Neural progenitor cell (in vitro differentiated cells): Measurements from ENCODE around the gene RRBP1. TPM values are rescaled to one million over a fixed set of nuclear protein-coding genes. Genes with fewer than 3 reads are reported as not detected.

Source experiments
- DNase-seq: peaks from one replicate; pipeline ENCODE4 v3.0.0-alpha.2; 2016; ENCODE audit warnings: low spot score
- H2AFZ ChIP-seq: fragments of 200-600 bp; sonication (generic); replicated peaks from 2 replicates; pipeline ENCODE4 v1.6.1; 2016; ENCODE audit warnings: antibody characterized with exemption
- H3F3A ChIP-seq: fragments of 200-600 bp; sonication (generic); 2 replicates; pipeline ENCODE4 v1.6.1; 2016; ENCODE audit warnings: antibody characterized with exemption, low read depth
- H3K27ac ChIP-seq: fragments of 200-600 bp; sonication (generic); 2 replicates; pipeline ENCODE4 v1.5.1; 2016; ENCODE audit warnings: mild to moderate bottlenecking
- H3K27me3 ChIP-seq: fragments of 200-600 bp; sonication (generic); 2 replicates; pipeline ENCODE4 v1.6.1; 2016; ENCODE audit warnings: mild to moderate bottlenecking, moderate library complexity
- H3K36me3 ChIP-seq: fragments of 200-600 bp; sonication (generic); 2 replicates; pipeline ENCODE4 v1.5.1; 2016
- H3K4me1 ChIP-seq: fragments of 200-600 bp; sonication (generic); 2 replicates; pipeline ENCODE4 v1.6.1; 2016; ENCODE audit warnings: mixed run types
- H3K4me2 ChIP-seq: fragments of 200-600 bp; sonication (generic); 2 replicates; pipeline ENCODE4 v1.6.1; 2016
- H3K4me3 ChIP-seq: fragments of 200-600 bp; sonication (generic); 2 replicates; pipeline ENCODE4 v1.5.1; 2016
- H3K79me2 ChIP-seq: fragments of 200-600 bp; sonication (generic); 2 replicates; pipeline ENCODE4 v1.6.1; 2016; ENCODE audit warnings: low read depth
- H3K9ac ChIP-seq: fragments of 200-600 bp; sonication (generic); 2 replicates; pipeline ENCODE4 v1.6.1; 2016
- H3K9me3 ChIP-seq: fragments of 200-600 bp; sonication (generic); 2 replicates; pipeline ENCODE4 v1.5.1; 2016; ENCODE audit warnings: low read depth
- H4K20me1 ChIP-seq: fragments of 200-600 bp; sonication (generic); 2 replicates; pipeline ENCODE4 v1.6.1; 2016; ENCODE audit warnings: low read depth
- H3K27ac Mint-ChIP-seq: 3 replicates; pipeline ENCODE4 v1.8.0; 2021; ENCODE audit warnings: mixed read lengths
- H3K27me3 Mint-ChIP-seq: 2 replicates; pipeline ENCODE4 v1.8.0; 2022; ENCODE audit warnings: low read depth, mild to moderate bottlenecking, inconsistent platforms, moderate library complexity, mixed read lengths; ENCODE audit not compliant: insufficient read depth
- H3K36me3 Mint-ChIP-seq: 3 replicates; pipeline ENCODE4 v1.8.0; 2021; ENCODE audit warnings: mixed read lengths
- H3K4me1 Mint-ChIP-seq: 3 replicates; pipeline ENCODE4 v1.8.0; 2021; ENCODE audit warnings: mixed read lengths
- H3K4me3 Mint-ChIP-seq: 3 replicates; pipeline ENCODE4 v1.8.0; 2021; ENCODE audit warnings: mild to moderate bottlenecking, moderate library complexity, mixed read lengths
- H3K9me3 Mint-ChIP-seq: 3 replicates; pipeline ENCODE4 v1.8.0; 2020; ENCODE audit warnings: mixed read lengths
- EZH2 ChIP-seq: fragments of 200-600 bp; sonication (generic); IDR thresholded peaks from 2 replicates; pipeline ENCODE4 v1.6.1; 2017; ENCODE audit warnings: antibody characterized with exemption, mild to moderate bottlenecking, moderate library complexity
- EZH2phosphoT487 ChIP-seq: fragments of 200-600 bp; sonication (generic); IDR thresholded peaks from 2 replicates; pipeline ENCODE4 v1.6.1; 2017; ENCODE audit warnings: antibody characterized with exemption
- total RNA-seq: library from RNA; depleted of rRNA; stranded (reverse); fragments of >200 nt; gene quantifications from 2 replicates; pipeline ENCODE4 v1.2.3, GENCODE V29; 2015; ENCODE audit warnings: low replicate concordance
- TF ChIP-seq, protein P1 (sequence below): fragments of 200-600 bp; sonication (generic); IDR thresholded peaks from 2 replicates; pipeline ENCODE4 v1.5.1; 2017; ENCODE audit warnings: antibody characterized with exemption, mild to moderate bottlenecking

The RRBP1 gene
- total RNA-seq, 1 donor from 2014 or later: 18.2 TPM

DNA sequence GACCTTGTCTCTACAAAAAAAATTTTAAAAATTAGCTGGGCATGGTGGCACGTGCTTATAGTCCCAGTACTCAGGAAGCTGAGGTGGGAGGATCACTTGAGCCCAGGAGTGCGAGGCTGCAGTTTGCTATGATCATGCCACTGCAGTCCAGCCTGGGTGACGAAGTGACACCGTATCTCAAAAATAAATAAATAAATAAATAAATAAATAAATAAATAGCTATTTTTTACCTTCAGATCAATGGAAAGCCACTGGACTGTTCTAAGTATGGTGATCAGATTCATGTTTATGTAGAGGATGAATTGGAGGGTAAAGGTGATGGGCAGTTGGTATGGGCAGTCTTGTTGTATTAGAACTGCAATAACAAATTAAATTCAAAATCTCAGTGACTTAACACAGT is 88.1 kb downstream of the RRBP1 start:
- Histone ChIP-seq H4K20me1 (peaks cover under 1% of the 10 kb centered on the region), H3K4me1 (peaks cover 6% of the 10 kb centered on the region), H3K9me3 (no peaks in the 10 kb centered on the region), H3K9ac (no peak overlapping the region), H3K4me2 (no peak overlapping the region), H3K27ac (no peak overlapping the region), H3K4me3 (no peak overlapping the region), H3F3A (no peaks in the 10 kb centered on the region), H3K36me3 (no peaks in the 10 kb centered on the region), H3K27me3 (no peaks in the 10 kb centered on the region), H2AFZ (no peak overlapping the region), H3K79me2 (peaks cover 91% of the 10 kb centered on the region)
- no peak overlapping the region for H3K4me3 Mint-ChIP-seq
- no peak for DNase-seq
- peaks cover 9% of the 10 kb centered on the region for H3K9me3 Mint-ChIP-seq
- H3K27ac Mint-ChIP-seq: no peak overlapping the region
- H3K36me3 Mint-ChIP-seq: peaks cover 32% of the 10 kb centered on the region
- H3K4me1 Mint-ChIP-seq: peaks cover 9% of the 10 kb centered on the region
- TF ChIP-seq EZH2 (no peak), EZH2phosphoT487 (no peak)
- TF ChIP-seq, protein P1, sequence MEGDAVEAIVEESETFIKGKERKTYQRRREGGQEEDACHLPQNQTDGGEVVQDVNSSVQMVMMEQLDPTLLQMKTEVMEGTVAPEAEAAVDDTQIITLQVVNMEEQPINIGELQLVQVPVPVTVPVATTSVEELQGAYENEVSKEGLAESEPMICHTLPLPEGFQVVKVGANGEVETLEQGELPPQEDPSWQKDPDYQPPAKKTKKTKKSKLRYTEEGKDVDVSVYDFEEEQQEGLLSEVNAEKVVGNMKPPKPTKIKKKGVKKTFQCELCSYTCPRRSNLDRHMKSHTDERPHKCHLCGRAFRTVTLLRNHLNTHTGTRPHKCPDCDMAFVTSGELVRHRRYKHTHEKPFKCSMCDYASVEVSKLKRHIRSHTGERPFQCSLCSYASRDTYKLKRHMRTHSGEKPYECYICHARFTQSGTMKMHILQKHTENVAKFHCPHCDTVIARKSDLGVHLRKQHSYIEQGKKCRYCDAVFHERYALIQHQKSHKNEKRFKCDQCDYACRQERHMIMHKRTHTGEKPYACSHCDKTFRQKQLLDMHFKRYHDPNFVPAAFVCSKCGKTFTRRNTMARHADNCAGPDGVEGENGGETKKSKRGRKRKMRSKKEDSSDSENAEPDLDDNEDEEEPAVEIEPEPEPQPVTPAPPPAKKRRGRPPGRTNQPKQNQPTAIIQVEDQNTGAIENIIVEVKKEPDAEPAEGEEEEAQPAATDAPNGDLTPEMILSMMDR: no peak
- H3K27me3 Mint-ChIP-seq: peaks cover 2% of the 10 kb centered on the region

DNA sequence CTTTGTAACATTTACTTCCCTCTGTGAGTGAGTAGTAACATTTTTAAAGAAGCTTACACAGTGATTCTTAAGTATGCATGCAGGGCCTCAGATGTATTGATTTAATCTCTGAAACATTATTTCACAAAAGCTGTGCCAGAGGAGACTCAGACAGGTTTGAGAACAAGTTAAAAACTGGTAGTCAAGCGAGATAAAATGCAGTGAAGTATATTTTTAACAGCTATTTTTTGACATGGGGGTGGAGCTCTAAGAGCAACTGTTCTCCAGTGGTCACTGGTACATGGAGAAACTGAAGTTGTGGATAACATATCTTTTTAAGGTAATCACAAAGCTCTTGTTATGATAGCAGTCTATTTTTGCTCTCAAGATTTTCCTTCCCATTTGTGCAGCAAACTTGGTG is 91.8 kb downstream of the RRBP1 start:
- peaks cover 12% of the 10 kb centered on the region for H3K36me3 Mint-ChIP-seq
- Histone ChIP-seq H3K4me1 (peaks cover 6% of the 10 kb centered on the region), H3K27ac (no peak overlapping the region), H3K9me3 (no peaks in the 10 kb centered on the region), H3K4me3 (no peak overlapping the region), H3K9ac (no peak overlapping the region), H3F3A (no peaks in the 10 kb centered on the region), H3K79me2 (peaks cover 88% of the 10 kb centered on the region), H3K36me3 (no peaks in the 10 kb centered on the region), H3K27me3 (no peaks in the 10 kb centered on the region), H4K20me1 (peaks cover 7% of the 10 kb centered on the region), H2AFZ (no peak overlapping the region), H3K4me2 (no peak overlapping the region)
- H3K4me1 Mint-ChIP-seq: peaks cover 9% of the 10 kb centered on the region
- no peak for DNase-seq
- no peak overlapping the region for H3K27ac Mint-ChIP-seq
- H3K4me3 Mint-ChIP-seq: no peak overlapping the region
- no peak for TF ChIP-seq EZH2
- TF ChIP-seq, protein P1: no peak
- no peaks in the 10 kb centered on the region for H3K9me3 Mint-ChIP-seq
- H3K27me3 Mint-ChIP-seq: peaks cover 2% of the 10 kb centered on the region

DNA sequence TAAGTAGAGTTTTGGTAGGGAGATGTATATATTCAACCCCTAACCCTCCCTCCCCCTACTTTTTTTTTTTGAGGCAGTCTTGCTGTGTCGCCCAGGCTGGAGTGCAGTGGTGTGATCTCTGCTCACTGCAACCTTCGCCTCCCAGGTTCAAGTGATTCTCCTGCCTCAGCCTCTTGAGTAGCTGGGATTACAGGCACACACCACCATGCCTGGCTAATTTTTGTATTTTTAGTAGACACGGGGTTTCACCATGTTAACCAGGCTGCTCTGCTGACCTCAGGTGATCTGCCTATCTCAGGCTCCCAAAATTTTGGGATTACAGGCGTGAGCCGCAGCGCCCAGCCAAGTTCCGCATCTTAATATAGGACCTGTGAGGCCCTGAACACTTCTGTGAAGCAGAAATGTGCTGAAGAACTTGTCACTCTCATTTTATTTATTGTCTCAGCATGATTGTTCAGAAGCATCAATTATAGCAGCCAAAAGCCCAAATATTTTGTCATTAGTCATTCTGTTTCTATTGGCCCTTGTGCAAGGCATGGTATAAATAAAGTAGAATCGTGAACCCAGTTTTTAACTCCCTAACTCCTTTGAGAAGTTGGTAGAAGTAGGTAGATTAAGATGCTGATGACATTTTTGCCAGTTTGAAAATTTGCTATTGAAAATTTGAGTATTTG is 92.7 kb downstream of the RRBP1 start:
- H3K4me3 Mint-ChIP-seq: no peak overlapping the region
- Histone ChIP-seq H3K9me3 (no peaks in the 10 kb centered on the region), H3F3A (no peaks in the 10 kb centered on the region), H3K9ac (no peak overlapping the region), H4K20me1 (peaks cover 12% of the 10 kb centered on the region), H3K4me1 (peaks cover 6% of the 10 kb centered on the region), H3K27ac (no peak overlapping the region), H3K27me3 (no peaks in the 10 kb centered on the region), H3K4me3 (no peak overlapping the region), H2AFZ (no peak overlapping the region), H3K36me3 (no peaks in the 10 kb centered on the region), H3K4me2 (no peak overlapping the region), H3K79me2 (peaks cover 86% of the 10 kb centered on the region)
- peaks cover 2% of the 10 kb centered on the region for H3K27me3 Mint-ChIP-seq
- H3K36me3 Mint-ChIP-seq: peaks cover 12% of the 10 kb centered on the region
- no peak overlapping the region for H3K27ac Mint-ChIP-seq
- no peak for DNase-seq
- H3K4me1 Mint-ChIP-seq: peaks cover 9% of the 10 kb centered on the region
- no peak for TF ChIP-seq EZH2
- TF ChIP-seq, protein P1: no peak
- no peak for TF ChIP-seq EZH2phosphoT487
- H3K9me3 Mint-ChIP-seq: no peaks in the 10 kb centered on the region
